ENCODE measurements around the gene CTCFL.

DNA sequence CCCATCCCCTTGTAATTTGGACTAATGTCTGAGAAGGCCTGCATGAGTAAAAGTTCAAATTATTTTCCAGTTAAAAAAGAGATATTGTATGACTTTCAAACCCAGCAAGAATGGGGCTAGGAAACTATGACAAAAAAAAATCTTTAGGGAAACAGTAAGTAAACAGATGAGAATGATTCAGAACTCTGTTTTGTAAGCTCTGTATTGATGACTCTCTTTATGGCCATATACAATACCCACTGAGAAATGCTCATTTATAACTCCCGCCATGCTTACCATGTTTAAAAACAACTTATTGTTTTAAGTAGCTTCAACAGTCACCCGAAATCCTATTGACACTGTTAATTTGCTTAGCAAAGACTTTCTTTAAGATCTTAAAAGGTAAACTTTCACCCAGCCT is 18.8 kb upstream of the CTCFL start:
- TF ChIP-seq, protein P1, sequence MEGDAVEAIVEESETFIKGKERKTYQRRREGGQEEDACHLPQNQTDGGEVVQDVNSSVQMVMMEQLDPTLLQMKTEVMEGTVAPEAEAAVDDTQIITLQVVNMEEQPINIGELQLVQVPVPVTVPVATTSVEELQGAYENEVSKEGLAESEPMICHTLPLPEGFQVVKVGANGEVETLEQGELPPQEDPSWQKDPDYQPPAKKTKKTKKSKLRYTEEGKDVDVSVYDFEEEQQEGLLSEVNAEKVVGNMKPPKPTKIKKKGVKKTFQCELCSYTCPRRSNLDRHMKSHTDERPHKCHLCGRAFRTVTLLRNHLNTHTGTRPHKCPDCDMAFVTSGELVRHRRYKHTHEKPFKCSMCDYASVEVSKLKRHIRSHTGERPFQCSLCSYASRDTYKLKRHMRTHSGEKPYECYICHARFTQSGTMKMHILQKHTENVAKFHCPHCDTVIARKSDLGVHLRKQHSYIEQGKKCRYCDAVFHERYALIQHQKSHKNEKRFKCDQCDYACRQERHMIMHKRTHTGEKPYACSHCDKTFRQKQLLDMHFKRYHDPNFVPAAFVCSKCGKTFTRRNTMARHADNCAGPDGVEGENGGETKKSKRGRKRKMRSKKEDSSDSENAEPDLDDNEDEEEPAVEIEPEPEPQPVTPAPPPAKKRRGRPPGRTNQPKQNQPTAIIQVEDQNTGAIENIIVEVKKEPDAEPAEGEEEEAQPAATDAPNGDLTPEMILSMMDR (IDR thresholded peaks at IDR 0.05), result no peak
- TF ChIP-seq POLR2A (IDR thresholded peaks at IDR 0.05) (no peak), POLR2AphosphoS5 (IDR thresholded peaks at IDR 0.05) (no peak)
